ENCODE data around the gene CUTA.

Gene CUTA

GRCh38 chr6:33425668-33426577 is 8.0 kb upstream of the CUTA start (continued):
- no peak for TF ChIP-seq HIC1 (tag by site-specific recombination; IDR thresholded peaks at IDR 0.05)

GRCh38 chr6:33424855-33425667 is 7.2 kb upstream of the CUTA start:
- POLR2A ChIA-PET, result interaction anchor here (0.6 to 2.5 kb wide), 14 partner anchors 9 to 1597 kb away, joined by 3 to 18 read pairs (median 4); partner anchors contain the start of genes B3GALT4, HSPA1B, RPS18 and TAPBP
- H3K27ac ChIP-seq (ENCODE audit: extremely low read depth, low read depth, low read length), result peak overlapping the region; percentile 80
- TF ChIP-seq HOXC10 (CRISPR knock-in tag; IDR thresholded peaks at IDR 0.05) (no peak), EGR2 (tag by site-specific recombination; IDR thresholded peaks at IDR 0.05; ENCODE audit: low read depth) (peak; percentile 66), ZNF560 (tag by site-specific recombination; IDR thresholded peaks at IDR 0.05; ENCODE audit: borderline replicate concordance) (no peak), ZFHX2 (tag by site-specific recombination; conservative IDR thresholded peaks at IDR 0.05) (peak; percentile 54), ZNF169 (tag by site-specific recombination; IDR thresholded peaks at IDR 0.05) (0 out of 2 replicates have a peak, but pooled peaks have one; percentile 21), ZBTB7A (tag by site-specific recombination; IDR thresholded peaks at IDR 0.05; ENCODE audit: low read depth) (0 out of 2 replicates have a peak, but pooled peaks have one; percentile 35), RBAK (tag by site-specific recombination; IDR thresholded peaks at IDR 0.05) (no peak), IKZF3 (tag by site-specific recombination; IDR thresholded peaks at IDR 0.05) (no peak), ZNF223 (tag by site-specific recombination; IDR thresholded peaks at IDR 0.05) (no peak), ZNF600 (tag by site-specific recombination; IDR thresholded peaks at IDR 0.05) (peak; percentile 52; the same call in 1 of the 2 replicates), KLF10 (tag by site-specific recombination; IDR thresholded peaks at IDR 0.05) (no peak), PRDM1 (tag by site-specific recombination; IDR thresholded peaks at IDR 0.05) (peak; percentile 93), ZNF175 (tag by site-specific recombination; IDR thresholded peaks at IDR 0.05) (no peak), ZNF558 (tag by site-specific recombination; IDR thresholded peaks at IDR 0.05) (no peak), ZBTB20 (tag by site-specific recombination; IDR thresholded peaks at IDR 0.05) (peak; percentile 72), ZNF571 (tag by site-specific recombination; IDR thresholded peaks at IDR 0.05) (no peak), ZNF398 (tag by site-specific recombination; IDR thresholded peaks at IDR 0.05) (peak; percentile 95), ZNF76 (tag by site-specific recombination; IDR thresholded peaks at IDR 0.05; ENCODE audit: borderline replicate concordance, low read depth) (peak; percentile 72; the same call in 1 of the 2 replicates), GLIS1 (tag by site-specific recombination; IDR thresholded peaks at IDR 0.05) (no peak), ZBTB11 (tag by site-specific recombination; conservative IDR thresholded peaks at IDR 0.05; ENCODE audit: low read depth) (0 out of 2 replicates have a peak, but pooled peaks have one; percentile 9), ZNF341 (tag by site-specific recombination; IDR thresholded peaks at IDR 0.05; ENCODE audit: low read depth) (peak; percentile 76)

More at GRCh38 chr6:33424855-33425667, 7.2 kb upstream of the CUTA start:
- H3K9me3 ChIP-seq (ENCODE audit: control insufficient read depth, insufficient read depth, low read depth, low read length), result no peaks in the 10 kb centered on the region
- H3K4me1 ChIP-seq (ENCODE audit: control insufficient read depth, insufficient read depth, low read length), result peaks cover 7% of the 10 kb centered on the region
- peak overlapping the region; percentile 69 for H3K4me3 ChIP-seq (ENCODE audit: low read depth, low read length)
- H3K36me3 ChIP-seq (ENCODE audit: control insufficient read depth in 2 of 2, insufficient read depth in 1 of 2, low read length in 2 of 2), result no peaks in the 10 kb centered on the region
- CTCF ChIA-PET, result interaction anchor here (0.5 to 2.3 kb wide), 25 partner anchors 11 to 928 kb away, joined by 3 to 14 read pairs (median 5); partner anchors contain the start of genes KIFC1, PFDN6, PHF1 and RPS18

All from HEK293 (cell line).